ENCODE data around the gene LY86.

DNA sequence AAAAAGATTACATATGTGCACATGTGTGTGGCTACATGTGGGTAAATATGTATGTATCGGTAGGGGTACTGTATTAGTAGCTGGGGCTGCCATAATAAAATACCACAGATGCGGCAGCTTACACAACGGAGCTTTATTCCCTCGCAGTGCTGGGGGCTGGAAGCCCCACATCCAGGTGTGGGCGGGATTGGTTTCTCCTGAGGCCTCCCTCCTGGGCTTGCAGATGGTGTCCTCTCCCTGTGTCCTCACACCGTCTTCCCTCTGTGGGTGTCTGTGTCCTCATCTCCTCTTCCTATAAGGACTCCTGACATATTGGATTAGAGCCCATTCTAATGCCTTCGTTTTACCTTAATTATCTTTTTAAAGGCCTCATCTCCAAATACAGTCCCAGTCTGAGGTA, 97.7 kb downstream of the LY86 start:
- TF ChIP-seq, protein P1, sequence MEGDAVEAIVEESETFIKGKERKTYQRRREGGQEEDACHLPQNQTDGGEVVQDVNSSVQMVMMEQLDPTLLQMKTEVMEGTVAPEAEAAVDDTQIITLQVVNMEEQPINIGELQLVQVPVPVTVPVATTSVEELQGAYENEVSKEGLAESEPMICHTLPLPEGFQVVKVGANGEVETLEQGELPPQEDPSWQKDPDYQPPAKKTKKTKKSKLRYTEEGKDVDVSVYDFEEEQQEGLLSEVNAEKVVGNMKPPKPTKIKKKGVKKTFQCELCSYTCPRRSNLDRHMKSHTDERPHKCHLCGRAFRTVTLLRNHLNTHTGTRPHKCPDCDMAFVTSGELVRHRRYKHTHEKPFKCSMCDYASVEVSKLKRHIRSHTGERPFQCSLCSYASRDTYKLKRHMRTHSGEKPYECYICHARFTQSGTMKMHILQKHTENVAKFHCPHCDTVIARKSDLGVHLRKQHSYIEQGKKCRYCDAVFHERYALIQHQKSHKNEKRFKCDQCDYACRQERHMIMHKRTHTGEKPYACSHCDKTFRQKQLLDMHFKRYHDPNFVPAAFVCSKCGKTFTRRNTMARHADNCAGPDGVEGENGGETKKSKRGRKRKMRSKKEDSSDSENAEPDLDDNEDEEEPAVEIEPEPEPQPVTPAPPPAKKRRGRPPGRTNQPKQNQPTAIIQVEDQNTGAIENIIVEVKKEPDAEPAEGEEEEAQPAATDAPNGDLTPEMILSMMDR (IDR thresholded peaks at IDR 0.05; ENCODE audit: low read depth, low read length), result no peak
- no peak for TF ChIP-seq EZH2phosphoT487 (IDR thresholded peaks at IDR 0.05; ENCODE audit: low read depth)
